Peyer's patch (tissue), 4 donors: Measurements from ENCODE around the gene GSTA3.
"Not testable (repeated sequence)": the region's sequence is repeated elsewhere in the genome, so short reads cannot be mapped to it uniquely, and the experiment has no call there.

Experiments
- POLR2A ChIP-seq, 2 donors: fragments of 450-650 bp; IDR thresholded peaks; one replicate each; pipeline ENCODE4 v1.5.1; 2017; ENCODE audit warnings: antibody characterized with exemption in 2 of 2, mild to moderate bottlenecking in 2 of 2, moderate library complexity in 2 of 2
- TF ChIP-seq, protein P1 (sequence below), 6 experiments: fragments of 450-650 bp in 4 of 6; fragments of 200-600 bp in 2 of 6; sonication (generic) in 1 of 6; IDR thresholded peaks; one replicate each; pipeline ENCODE4 v1.5.1; 2017 to 2019; ENCODE audit warnings: antibody characterized with exemption in 6 of 6, mild to moderate bottlenecking in 3 of 6, moderate library complexity in 1 of 6

DNA sequence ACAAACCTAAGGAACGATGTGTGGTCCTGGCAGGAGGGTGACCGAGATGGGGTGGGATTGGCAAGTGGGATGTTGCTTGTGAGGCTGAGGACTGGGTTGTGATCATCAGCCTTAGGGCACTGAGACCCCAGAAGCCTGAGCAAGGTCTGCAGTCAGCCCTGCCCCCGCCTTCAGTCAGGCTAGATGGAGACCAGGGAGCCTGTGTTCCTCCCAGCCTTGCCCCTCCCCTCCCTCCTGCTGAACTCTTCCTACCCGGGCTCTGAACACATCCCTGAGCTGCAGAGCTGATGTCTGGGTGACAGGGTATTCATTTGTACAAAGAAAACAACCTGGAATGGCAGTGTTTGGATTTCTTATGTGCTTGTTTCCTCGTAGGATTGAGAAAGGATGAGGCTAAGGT is 40.6 kb downstream of the GSTA3 start:
- TF ChIP-seq POLR2A (IDR thresholded peaks at IDR 0.05), result not testable (repeated sequence)
- TF ChIP-seq, protein P1, sequence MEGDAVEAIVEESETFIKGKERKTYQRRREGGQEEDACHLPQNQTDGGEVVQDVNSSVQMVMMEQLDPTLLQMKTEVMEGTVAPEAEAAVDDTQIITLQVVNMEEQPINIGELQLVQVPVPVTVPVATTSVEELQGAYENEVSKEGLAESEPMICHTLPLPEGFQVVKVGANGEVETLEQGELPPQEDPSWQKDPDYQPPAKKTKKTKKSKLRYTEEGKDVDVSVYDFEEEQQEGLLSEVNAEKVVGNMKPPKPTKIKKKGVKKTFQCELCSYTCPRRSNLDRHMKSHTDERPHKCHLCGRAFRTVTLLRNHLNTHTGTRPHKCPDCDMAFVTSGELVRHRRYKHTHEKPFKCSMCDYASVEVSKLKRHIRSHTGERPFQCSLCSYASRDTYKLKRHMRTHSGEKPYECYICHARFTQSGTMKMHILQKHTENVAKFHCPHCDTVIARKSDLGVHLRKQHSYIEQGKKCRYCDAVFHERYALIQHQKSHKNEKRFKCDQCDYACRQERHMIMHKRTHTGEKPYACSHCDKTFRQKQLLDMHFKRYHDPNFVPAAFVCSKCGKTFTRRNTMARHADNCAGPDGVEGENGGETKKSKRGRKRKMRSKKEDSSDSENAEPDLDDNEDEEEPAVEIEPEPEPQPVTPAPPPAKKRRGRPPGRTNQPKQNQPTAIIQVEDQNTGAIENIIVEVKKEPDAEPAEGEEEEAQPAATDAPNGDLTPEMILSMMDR (IDR thresholded peaks at IDR 0.05), result not testable (repeated sequence)
